Activated CD8-positive, alpha-beta T cell treated with anti-CD3 and anti-CD28 coated beads for 36 hours (primary cell): ENCODE measurements around the gene IFT57. TPM values are rescaled to one million over a fixed set of nuclear protein-coding genes. Genes with fewer than 3 reads are reported as not detected.

Experiments
- ATAC-seq: fragments of 200-7000 bp; cut with Tn5 transposase; one replicate; pipeline ENCODE4 v1.10.0; 2021; ENCODE audit warnings: mild to moderate bottlenecking, moderate library complexity
- CTCF ChIA-PET: fragments of 350-600 bp; sonication (Branson Sonifier 250); formaldehyde crosslinking; loops from one replicate; lab custom pipeline; 2021; ENCODE audit warnings: antibody characterized with exemption; lab: Charles Lee
- POLR2A ChIA-PET: fragments of 350-600 bp; sonication (Branson Sonifier 250); formaldehyde crosslinking; loops from one replicate; lab custom pipeline; 2021; ENCODE audit warnings: antibody characterized with exemption; lab: Charles Lee
- DNase-seq: peaks from one replicate; pipeline ENCODE4 v3.0.0-alpha.2; 2020
- H3K27ac Mint-ChIP-seq: one replicate; pipeline ENCODE4 v1.8.0; 2021; ENCODE audit warnings: mild to moderate bottlenecking, mixed read lengths
- H3K27me3 Mint-ChIP-seq: one replicate; pipeline ENCODE4 v1.8.0; 2021; ENCODE audit warnings: mixed read lengths
- H3K36me3 Mint-ChIP-seq: one replicate; pipeline ENCODE4 v1.8.0; 2021; ENCODE audit warnings: low read depth, mixed read lengths
- H3K4me1 Mint-ChIP-seq: one replicate; pipeline ENCODE4 v1.8.0; 2021; ENCODE audit warnings: low read depth, mixed read lengths
- H3K4me3 Mint-ChIP-seq: one replicate; pipeline ENCODE4 v1.8.0; 2021; ENCODE audit warnings: mild to moderate bottlenecking, moderate library complexity, mixed read lengths
- H3K9me3 Mint-ChIP-seq: one replicate; pipeline ENCODE4 v1.8.0; 2021; ENCODE audit warnings: mixed read lengths
- intact Hi-C: fragments of 100-400 bp; cut with micrococcal nuclease; formaldehyde crosslinking; loops from one replicate; pipeline ENCODE4 v1.10.0; 2022
- total RNA-seq, 2 experiments: library from RNA; stranded (reverse); gene quantifications; one replicate each; pipeline ENCODE4 v1.2.3, GENCODE V29; 2021
- TF ChIP-seq, protein P1 (sequence below): fragments of 200-600 bp; IDR thresholded peaks from one replicate; pipeline ENCODE4 v1.8.0; 2022; ENCODE audit warnings: antibody characterized with exemption, mild to moderate bottlenecking

IFT57 gene
- total RNA-seq, 2 experiments from 2014 or later = 30.9 to 35.3 TPM

DNA sequence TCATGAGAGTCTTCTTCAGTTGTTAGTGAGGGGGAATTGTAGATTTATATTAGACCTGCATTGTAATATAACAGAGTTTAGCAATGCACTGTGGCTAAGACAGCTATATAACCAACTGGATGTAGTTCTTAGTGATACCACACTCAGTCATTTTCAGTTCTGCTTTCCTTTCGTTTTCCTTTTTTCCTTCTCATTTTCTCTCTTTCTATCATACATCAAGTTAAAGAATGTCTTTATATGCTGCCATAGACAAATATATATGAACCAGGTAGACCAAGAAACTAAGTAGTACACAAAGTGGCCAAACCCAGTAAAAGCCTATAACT, 87.7 kb downstream of the IFT57 start:
- H3K9me3 Mint-ChIP-seq = peaks cover 1% of the 10 kb centered on the region
- intact Hi-C loops = no loop called here
- H3K36me3 Mint-ChIP-seq = peaks cover 94% of the 10 kb centered on the region
- TF ChIP-seq, protein P1, sequence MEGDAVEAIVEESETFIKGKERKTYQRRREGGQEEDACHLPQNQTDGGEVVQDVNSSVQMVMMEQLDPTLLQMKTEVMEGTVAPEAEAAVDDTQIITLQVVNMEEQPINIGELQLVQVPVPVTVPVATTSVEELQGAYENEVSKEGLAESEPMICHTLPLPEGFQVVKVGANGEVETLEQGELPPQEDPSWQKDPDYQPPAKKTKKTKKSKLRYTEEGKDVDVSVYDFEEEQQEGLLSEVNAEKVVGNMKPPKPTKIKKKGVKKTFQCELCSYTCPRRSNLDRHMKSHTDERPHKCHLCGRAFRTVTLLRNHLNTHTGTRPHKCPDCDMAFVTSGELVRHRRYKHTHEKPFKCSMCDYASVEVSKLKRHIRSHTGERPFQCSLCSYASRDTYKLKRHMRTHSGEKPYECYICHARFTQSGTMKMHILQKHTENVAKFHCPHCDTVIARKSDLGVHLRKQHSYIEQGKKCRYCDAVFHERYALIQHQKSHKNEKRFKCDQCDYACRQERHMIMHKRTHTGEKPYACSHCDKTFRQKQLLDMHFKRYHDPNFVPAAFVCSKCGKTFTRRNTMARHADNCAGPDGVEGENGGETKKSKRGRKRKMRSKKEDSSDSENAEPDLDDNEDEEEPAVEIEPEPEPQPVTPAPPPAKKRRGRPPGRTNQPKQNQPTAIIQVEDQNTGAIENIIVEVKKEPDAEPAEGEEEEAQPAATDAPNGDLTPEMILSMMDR = no peak
- ChIA-PET POLR2A (interaction anchor here (0.9 to 1.8 kb wide), 4 partner anchors 22 to 67 kb away, joined by 3 to 7 read pairs (median 4); no protein-coding TSS in a partner anchor), CTCF (interaction anchor here (1.2 to 2.0 kb wide), 2 partner anchors 19 to 343 kb away, joined by 3 to 9 read pairs; no protein-coding TSS in a partner anchor)
- ATAC-seq = peak; percentile 24
- peaks cover 77% of the 10 kb centered on the region for H3K4me1 Mint-ChIP-seq
- H3K27ac Mint-ChIP-seq = peak overlapping the region; percentile 87
- no peak for DNase-seq
- H3K4me3 Mint-ChIP-seq = peak overlapping the region; percentile 43
- no peaks in the 10 kb centered on the region for H3K27me3 Mint-ChIP-seq

DNA sequence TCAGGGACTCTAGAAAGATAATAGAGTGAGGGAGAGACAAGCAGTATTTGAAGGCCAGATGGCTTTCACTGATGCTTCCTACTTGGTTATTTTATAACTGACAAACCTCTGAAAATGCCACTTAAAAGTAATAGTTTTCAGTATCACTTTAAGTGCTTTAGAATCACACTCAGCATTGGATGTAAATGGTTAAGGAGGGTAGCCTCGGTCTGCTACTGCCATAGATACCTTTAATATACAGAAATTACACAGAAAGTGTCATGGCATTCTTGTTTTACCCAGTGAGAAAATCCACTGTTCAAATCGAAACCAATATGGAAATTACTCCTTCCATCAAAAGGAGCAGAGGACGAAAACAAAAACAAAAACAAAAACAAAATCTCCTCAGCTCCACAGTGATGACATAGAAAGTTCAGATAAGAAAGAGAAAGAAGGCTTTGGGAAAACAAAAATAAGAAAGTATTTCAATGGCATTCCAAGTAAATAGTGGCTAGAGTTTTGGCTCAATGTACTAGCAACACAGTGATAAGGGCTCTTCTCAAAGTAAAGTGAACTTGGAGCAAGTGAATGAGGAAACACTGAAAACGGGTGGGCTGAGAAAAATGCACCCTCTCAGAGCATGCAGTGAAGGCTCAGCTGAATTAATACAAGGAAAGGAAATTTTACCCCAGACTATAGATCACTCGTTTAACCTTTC, 88.2 kb downstream of the IFT57 start:
- TF ChIP-seq, protein P1 = no peak
- intact Hi-C loops = no loop called here
- POLR2A ChIA-PET = interaction anchor here (0.6 to 4.6 kb wide), 10 partner anchors 11 to 459 kb away, joined by 3 to 43 read pairs (median 4); no protein-coding TSS in a partner anchor
- H3K9me3 Mint-ChIP-seq = peaks cover 1% of the 10 kb centered on the region
- H3K36me3 Mint-ChIP-seq = peaks cover 94% of the 10 kb centered on the region
- H3K27me3 Mint-ChIP-seq = no peaks in the 10 kb centered on the region
- H3K27ac Mint-ChIP-seq = peak overlapping the region; percentile 87
- CTCF ChIA-PET = interaction anchor here (1.2 to 2.0 kb wide), 3 partner anchors 19 to 344 kb away, joined by 3 to 9 read pairs (median 5); no protein-coding TSS in a partner anchor
- peak overlapping the region; percentile 43 for H3K4me3 Mint-ChIP-seq
- peaks cover 83% of the 10 kb centered on the region for H3K4me1 Mint-ChIP-seq
- ATAC-seq (peak; percentile 10), DNase-seq (no peak)

DNA sequence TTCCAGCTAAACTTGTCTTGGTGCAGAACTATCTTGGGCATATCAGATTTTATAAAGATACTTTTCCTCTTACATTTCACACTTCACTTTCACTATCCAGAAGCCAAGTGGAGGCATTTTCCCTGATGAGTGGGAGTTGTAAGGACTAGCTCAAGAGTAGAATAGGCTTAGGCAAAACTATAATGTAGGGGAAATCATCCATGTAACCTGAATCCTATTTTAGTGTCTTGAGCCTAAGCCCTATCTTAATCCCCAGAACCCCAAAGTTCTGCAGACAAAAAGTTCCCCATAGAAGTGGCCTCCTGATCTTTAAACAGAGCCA, 89.2 kb downstream of the IFT57 start:
- H3K27ac Mint-ChIP-seq = peak overlapping the region; percentile 87
- peaks cover 92% of the 10 kb centered on the region for H3K4me1 Mint-ChIP-seq
- H3K9me3 Mint-ChIP-seq = peaks cover 7% of the 10 kb centered on the region
- TF ChIP-seq, protein P1 = no peak
- intact Hi-C loops = no loop called here
- DNase-seq (no peak), ATAC-seq (no peak)
- peaks cover 94% of the 10 kb centered on the region for H3K36me3 Mint-ChIP-seq
- peak overlapping the region; percentile 34 for H3K4me3 Mint-ChIP-seq
- CTCF ChIA-PET = interaction anchor here (1.2 to 2.0 kb wide), 3 partner anchors 20 to 345 kb away, joined by 3 to 9 read pairs (median 5); no protein-coding TSS in a partner anchor
- no peaks in the 10 kb centered on the region for H3K27me3 Mint-ChIP-seq
- POLR2A ChIA-PET = interaction anchor here (0.6 to 4.6 kb wide), 8 partner anchors 10 to 460 kb away, joined by 3 to 43 read pairs (median 3); no protein-coding TSS in a partner anchor

DNA sequence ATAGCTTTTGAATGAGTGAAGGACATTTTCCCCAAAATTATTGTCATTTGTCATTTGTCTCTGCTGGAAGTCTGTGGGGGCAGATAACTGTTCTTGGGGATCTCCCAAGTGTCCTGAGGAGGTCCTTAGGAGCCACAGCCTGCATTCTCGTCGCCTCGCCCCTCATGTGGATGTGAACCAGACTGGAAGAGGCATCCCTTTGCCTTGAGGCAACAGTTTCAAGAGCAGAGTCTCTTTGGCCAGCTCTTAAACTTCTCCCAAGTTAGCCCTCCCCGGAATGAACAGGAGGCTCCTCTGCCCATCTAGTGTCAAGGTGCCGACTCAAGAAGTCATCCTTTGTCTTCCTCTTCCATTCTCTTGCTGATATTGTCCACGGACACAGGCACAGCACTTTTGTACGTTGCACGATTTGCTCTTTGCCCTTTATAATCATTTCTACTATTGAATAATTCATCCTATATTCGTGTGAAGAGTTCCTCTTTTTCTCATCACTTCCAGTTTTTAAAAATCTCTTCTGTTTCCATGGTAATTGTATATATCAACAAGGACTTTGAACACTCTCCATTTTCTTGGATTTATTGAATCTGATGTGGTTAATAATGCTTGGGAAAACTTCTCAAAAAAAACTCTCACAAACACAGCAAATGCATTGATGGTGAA, 90.6 kb downstream of the IFT57 start:
- TF ChIP-seq, protein P1 = no peak
- ChIA-PET CTCF (interaction anchor here (0.7 to 1.4 kb wide), 5 partner anchors 14 to 346 kb away, joined by 3 read pairs; no protein-coding TSS in a partner anchor), POLR2A (interaction anchor here (0.7 to 4.6 kb wide), 7 partner anchors 14 to 167 kb away, joined by 3 to 43 read pairs (median 5); no protein-coding TSS in a partner anchor)
- ATAC-seq (no peak), DNase-seq (no peak)
- Mint-ChIP-seq H3K4me3 (peak overlapping the region; percentile 45), H3K36me3 (peaks cover 89% of the 10 kb centered on the region), H3K4me1 (peaks cover 91% of the 10 kb centered on the region), H3K9me3 (peaks cover 11% of the 10 kb centered on the region), H3K27me3 (no peaks in the 10 kb centered on the region), H3K27ac (peak overlapping the region; percentile 87)
- intact Hi-C loops = no loop called here
